ENCODE results near the gene COPZ1.
"Not testable (repeated sequence)": the region's sequence is repeated elsewhere in the genome, so short reads cannot be mapped to it uniquely, and the experiment has no call there.

The COPZ1 gene

DNA sequence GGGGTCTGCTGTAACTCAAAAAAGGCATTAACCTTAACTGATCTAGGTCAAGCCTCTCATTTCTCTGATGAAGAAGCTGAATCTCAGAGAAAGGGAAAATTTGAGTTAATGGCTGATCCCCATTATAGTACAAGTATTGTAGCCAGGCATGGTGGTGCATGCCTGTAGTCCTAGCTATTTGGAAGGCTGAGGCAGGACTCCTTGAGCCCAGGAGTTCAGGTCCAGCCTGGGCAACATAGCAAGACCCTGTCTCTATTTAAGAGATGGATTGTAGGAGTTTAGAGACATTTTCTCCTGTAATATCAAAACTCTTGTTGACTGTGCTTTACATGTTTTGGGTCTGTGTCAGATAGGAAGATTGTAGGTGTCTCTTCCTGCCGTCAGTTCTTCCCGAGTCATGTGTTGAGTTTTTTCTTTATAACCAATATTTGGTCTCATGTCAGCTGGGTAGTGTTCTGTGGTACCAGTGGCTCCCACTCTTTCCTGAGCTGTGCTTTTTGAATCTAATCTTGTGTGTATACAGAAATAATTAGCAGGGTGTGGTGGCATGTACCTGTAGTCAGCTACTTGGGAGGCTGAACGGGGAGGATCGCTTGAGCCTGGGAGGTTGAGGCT, 8.6 kb downstream of the COPZ1 start:
- DNase-seq = no peak

DNA sequence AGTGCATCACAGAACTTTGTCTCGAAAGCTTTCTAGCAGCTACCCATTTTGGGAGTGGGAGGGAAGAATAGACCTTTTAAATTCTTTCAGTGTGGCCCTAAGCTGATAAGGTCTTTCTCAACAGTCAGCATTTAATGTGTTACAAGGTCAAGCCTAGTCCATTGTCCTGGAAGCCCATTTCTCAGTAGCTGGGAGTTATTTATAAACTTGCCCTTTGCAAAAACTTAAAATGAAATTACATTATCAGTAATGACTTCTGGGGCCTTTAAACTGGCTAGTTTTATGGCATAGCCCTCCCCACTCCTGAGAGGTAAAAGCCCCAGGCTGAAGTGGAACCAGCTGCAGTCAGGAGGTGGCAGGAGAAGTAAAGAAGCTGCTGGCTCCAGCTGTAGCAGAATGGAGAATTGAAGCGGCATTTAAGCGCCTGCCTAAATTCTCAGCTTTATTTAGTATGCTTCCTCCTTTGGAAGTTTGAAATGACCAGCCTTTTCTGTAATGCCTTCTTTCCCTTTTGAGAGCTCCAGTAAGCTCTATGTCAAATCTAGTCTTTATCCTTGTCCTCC, 12.4 kb downstream of the COPZ1 start:
- no peak for DNase-seq

DNA sequence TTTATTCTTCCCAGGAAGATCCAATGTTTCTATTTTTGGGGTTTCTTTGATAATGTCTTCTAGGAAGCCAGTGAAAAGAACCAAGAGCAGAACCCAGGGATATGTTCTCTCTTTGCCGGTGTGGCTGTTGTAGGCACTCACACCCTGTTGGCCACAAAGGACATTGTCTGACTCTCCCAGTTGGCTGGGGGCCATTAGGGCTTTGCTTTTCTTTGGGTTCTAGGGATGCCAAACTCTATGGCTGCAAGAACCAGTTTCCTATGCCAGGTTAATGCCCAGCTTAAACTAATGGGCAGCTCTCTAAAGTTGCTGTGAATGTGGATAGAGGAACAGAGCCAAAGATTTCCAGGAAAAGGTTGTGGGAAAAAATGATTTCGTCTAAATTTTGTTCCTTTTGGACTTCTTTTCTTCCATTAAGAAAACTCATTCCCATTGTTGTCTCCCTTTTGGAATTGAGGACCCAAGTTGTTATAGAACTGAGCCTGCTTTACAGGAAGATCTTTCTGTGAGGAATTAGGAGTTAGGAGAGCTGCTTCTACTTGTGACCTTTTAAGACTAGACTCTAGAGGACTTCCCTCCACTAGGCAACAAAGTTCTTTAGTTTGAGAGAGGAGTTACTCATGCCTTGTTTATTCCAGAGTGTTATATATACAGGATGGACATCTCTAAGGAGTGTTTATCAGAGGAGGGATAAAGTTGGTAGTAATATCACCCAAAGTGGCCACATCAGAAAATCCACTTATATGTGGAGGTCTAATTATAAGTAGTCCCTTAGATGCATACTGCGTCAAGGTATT, 13.1 kb downstream of the COPZ1 start:
- DNase-seq = no peak

DNA sequence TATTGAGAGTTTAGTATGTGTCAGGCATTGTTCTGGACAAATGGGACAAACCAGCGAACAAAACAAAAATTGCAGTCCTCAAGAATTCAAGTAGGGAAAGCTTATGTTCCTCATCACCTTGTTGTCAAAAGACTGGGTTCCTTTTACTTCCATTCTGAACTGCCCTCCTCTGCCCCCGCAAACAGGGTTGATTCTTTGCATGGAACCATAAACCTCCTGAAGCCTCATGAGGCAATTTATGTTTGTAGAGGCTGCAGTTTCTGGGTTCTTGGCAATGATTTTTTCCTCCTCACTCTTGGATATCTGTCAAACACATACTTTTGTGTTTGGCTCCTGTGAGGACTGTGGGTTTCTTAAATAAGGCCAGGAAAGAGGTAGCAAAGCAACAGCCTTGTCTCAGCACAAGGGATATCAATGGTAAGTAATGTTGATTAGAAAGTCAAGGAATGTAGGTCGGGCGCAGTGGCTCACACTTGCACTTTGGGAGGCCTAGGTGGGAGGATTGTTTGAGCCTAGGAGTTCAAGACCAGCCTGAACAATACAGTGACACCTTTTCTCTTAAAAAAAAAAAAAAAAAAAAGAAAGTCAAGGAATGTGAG, 13.9 kb downstream of the COPZ1 start:
- peak; percentile 66 for DNase-seq

DNA sequence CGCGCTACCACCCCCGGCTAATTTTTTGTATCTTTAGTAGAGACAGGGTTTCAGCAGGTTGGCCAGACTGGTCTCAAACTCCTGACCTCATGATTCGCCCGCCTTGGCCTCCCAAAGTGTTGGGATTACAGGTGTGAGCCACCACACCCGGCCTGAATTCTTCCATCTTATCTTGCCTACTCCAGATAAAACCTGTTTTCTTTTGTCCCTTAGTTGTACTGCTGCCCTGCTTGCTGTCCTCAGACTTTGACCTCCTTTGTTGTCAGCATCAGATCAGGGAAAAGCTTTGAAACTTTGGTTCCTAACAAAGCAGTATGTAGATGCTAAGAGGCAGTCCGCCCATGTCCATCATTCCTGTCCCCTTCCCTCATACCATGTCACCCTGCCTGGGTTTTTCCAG, 15.9 kb downstream of the COPZ1 start:
- no peak for DNase-seq

DNA sequence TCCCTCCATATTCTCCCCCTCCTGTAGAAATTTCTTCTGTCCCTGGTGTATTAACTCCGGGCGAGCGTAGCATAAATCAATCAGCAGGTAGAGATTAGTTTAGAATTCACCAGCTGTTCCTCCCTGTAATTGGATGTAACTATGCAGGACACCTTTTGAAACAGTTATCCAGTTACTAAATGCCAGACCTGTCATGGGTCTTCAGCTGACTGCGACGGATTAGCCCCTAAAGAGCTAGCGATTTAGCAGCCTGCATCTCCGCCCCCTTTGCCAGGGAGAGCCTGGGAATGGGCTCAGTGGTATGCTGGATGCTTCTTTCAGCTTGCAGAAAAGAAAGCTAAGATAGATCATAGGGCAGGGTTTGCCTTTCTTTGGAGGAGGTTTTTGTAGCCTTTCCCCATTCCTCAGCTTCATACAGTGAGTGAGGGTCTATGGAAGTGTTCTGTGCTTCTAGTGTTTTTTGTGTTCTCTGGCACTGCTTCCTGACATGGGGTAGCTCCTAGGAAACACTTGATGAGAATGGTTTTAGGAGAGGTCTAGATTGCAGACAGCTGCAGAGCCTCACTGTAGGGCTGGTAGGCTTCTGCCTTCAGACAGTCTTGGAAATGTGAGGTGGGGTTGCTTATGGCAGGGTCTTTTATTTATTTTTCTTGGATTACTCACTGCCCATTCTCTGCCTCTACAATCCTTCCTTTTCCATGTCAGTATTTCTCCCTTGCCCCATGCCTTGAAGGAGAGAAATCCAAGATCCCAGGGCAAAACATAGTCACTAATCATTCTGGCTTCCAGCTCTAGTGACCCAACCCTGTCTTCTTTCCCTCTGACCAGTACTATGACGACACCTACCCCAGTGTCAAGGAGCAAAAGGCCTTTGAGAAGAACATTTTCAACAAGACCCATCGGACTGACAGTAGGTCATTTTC, 16.7 kb downstream of the COPZ1 start:
- DNase-seq = no peak

DNA sequence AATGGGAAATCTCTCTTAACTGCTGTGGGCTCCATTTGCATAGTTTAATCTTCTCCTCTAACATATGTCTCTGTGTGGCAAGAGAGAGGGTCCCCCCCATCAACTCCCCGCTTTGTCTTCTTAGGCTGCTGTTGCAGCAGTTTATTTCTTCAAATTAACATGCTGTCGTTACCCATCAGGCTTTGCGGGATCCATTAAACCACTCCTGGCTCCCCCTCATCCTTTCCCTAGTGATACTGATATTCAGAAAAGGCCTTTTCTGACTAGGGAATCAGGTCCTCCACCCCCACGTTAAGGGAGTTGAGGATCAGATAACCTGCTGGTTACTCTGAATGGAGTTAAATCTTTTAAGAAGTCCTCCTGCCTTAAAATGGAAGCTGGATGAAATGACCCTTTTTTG, 24.1 kb downstream of the COPZ1 start:
- DNase-seq = no peak

DNA sequence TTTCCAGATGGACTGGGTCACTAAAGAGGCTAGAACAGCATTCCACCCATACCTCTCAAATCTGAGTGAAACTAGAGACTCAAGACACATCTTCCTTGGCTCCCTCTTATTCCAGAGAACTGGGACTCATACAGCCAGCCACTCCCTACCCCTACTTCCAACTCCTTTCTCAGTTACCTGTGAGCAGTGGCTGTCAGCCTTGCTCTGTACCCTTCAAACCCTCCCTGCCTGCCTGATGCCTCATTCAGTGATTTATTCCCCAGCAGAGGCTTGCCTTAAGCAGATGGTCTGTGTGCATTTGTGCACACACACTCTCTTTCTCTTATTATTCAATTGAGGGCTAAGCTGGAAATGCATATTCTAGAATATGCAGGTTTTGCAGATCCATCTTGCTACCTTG, 24.7 kb downstream of the COPZ1 start:
- DNase-seq = no peak

DNA sequence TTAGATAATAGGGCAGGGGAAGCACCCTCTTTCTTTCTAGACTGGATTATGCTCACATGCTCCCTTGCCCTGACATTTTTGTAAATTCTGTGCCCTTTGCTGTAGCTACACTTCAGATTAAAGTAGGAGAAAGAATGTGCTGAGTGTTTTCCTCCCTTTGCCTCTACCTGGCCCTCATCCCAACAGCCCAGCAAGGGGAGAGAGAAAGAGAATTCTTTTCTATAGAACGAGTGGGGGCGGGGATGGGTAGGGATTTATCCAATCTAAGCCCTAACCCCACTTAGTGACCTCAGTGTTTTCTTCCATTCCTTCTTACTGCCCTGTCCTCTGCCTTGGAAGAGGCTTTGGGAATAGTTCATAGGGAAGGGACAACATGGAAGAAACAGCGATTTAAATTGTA, 25.8 kb downstream of the COPZ1 start:
- DNase-seq = no peak

DNA sequence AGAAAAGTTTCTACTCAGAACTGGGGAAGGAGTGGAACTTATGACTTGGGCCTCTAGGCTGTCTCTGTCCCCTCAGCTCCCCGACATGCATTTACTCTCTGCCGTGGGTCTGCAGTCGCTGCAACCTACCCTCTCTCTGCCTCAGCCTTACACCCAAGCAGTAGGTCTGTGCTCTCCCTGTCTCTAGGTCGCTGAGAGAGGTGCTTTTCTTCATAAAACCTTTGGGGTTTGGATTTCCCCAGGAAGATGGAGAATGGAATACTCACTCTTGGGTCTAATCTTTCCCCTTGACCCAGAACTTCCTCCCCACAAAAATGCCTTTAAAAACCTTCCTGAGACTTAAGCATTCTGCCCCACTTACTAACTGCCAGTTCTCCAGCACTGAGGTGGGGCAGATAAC, 26.4 kb downstream of the COPZ1 start:
- no peak for DNase-seq

DNA sequence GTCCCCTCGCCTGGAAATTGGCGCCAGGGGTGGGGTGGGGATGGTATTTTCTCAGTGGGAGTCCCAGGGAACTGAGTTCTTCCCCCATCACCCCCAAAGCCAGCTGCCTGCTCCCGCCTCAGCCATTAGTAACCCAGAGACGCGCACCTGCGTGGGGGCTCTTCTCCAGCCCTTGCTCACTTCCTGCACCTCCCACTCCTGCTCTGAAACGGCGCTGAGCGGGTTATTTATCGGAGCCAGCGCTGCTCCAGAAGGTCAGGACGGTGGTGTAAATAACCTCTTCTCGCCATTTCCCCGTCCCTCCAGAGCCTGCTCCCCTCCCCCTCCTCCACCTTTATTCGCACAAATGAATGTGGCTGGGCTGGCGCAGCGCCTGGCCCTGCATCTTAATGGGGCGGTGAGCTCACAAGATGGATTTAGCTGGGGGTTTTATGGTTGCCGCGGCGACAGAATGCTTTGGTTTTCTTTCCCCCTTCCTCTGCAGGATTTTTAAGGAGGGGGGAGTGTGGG, 27.1 kb downstream of the COPZ1 start:
- DNase-seq = peak; percentile 89

DNA sequence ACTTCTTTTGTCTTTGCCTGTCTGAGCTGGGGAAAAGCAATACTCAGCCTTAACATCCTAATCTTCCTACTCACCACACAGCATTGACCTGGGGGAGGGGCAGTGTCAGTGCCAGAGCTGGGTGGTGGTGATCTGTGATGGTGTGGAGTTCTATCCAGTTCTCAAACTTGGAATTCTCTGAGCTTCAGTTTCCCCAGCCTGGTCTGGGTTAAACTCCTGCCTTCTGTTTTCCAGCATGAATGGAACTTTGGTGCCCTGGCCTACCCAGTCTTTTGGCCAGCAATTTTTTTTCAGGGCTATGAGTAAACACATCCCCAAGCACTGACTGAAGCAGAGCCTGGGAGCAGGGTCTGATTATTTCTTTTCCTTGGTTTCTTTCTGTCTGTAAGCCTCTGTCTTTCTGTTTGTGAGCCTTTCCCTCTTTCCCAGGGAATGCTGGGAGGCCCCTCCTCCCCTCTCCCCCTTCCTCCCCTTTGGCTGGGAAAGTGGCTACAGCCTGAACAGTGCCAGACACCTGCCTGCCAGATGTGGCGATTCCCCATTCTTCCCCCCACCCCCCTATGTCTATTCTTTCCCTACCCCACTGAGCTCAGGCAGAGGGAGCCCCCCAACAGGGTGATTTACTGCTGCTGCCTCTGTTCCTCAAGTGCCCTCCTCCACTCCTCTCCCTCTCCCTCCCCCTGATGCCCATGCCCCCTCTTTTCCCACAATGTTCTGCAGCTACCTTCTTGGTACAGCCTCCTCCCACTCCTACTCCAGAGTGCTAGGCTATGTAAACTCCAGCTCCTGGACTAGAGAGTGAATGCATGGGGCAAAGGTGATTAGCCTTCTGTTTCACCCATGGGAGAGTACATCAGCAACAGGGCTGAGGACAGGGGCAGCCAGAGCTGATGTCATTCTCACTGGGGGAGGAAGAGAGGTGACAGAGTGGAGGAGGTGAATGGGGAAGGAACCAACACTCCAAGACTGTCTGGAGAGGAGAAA, 28.3 kb downstream of the COPZ1 start:
- peak; percentile 92 for DNase-seq

DNA sequence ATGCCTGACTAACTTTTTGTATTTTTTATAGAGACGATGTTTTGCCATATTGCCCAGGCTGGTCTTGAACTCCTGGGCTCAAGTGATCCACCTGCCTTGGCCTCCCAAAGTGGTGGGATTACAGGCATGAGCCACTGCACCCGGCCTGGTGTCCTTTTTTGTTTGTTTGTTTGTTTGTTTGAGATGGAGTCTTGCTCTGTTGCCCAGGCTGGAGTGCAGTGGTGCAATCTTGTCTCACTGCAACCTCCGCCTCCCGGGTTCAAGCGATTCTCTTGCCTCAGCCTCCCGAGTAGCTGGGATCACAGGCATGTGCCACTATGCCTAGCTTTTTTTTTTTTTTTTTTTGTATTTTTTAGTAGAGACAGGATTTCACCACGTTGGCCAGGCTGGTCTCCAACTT, 29.3 kb downstream of the COPZ1 start:
- DNase-seq = not testable (repeated sequence)

DNA sequence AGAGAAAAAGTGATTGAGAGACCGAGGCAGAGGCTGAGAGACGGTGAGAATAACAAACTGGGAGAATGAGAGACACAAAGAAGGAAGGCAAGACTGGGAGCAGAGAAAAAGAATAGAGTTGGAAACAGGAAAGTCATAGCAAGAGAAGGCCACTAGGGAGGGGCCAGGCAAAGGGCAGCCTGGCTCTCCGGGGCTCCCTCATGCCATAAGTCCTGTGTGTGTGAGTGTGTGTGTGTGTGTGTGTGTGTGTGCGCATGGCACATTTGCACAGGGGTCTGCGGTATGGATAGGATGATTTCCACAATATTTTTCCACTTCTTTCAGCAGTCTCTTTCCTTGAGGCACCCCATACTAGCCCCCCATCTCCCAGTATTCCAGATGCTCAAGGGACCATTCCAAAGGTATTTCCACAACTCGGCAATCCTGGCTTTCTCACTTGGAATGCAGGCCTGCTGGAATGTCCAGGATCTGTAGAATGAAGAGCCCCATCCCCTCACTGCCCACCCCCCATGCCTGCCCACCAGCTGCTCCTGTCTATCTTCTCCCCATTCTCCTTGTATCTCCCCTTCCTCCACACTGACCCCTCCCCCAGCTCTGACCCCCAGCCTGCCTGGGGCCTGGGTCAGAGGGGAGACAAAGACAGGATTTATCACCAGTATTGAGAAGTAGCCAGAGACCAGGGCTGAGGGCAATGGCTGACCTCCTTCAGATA, 30.3 kb downstream of the COPZ1 start:
- DNase-seq = peak; percentile 47

DNA sequence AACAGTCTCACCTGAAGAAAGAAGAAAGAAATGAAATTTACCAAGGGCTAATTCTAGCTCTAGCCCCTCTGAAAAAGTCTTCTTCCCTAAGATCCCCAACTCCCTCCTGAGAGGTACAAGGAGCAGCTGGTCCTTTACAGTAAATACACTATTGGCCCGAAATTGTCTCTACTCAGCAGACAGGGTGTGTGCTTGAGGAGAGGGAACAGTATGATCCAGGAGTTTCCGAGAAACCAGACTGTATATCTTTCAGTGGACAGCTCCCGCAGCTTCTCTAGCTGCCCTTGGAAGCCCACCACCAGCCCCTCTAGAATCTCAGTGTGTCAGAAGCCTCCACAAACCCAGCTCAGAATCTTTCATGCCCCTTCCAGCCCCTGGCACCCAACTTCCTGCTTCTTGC, 31.3 kb downstream of the COPZ1 start:
- no peak for DNase-seq

DNA sequence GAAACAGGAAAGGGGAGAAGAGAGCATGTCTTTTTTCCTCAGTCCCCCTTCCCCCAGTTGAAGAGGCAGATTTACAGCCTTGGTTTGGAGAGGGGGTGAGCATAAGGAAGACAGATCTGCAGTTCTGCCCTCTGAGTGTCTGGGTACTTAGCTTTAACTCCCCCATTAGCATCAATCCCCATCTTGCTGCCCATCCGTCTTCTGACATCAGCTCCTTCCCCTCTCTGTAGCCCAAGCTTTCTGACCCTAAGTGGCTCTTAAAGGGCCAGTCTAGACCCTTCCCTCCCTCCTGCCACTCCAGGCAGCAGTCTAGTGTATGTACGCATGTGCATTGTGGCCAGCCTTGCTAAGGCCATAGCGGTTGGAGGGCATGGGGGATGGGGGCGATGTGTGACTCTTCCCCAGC, 32.0 kb downstream of the COPZ1 start:
- peak; percentile 95 for DNase-seq

DNA sequence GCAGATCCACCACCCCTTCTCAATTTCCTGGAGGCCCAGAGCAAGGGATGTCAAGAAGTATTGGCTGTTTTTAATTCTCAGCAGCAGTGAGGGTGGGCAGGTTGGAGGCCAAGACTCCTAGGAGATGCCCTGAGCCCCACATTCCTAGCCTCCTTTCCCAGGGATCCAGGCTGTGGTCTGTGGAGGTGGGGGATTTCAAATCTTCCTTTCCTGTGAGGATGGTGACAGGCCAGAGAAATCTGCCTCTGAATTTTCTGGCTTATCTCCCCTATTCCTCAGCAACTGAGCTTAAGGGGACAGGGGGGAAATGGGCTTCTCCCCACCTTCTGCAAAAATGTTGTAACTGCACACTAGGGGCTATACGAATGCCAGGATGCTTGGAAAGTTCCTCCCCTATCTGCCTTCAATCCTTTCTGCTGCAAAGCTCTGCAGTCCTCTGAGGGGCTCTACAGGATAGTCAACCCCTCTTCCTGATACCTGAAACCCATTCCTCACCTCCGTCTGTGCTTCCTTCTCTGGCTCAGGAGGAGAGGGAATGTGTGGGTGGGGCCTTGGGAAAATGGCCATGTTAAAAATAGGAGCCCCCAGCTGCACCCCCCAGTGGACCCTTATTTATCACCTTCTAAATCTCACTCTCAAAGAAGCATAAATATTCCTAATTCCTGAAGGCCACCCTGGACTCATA, 32.7 kb downstream of the COPZ1 start:
- peak; percentile 59 for DNase-seq

DNA sequence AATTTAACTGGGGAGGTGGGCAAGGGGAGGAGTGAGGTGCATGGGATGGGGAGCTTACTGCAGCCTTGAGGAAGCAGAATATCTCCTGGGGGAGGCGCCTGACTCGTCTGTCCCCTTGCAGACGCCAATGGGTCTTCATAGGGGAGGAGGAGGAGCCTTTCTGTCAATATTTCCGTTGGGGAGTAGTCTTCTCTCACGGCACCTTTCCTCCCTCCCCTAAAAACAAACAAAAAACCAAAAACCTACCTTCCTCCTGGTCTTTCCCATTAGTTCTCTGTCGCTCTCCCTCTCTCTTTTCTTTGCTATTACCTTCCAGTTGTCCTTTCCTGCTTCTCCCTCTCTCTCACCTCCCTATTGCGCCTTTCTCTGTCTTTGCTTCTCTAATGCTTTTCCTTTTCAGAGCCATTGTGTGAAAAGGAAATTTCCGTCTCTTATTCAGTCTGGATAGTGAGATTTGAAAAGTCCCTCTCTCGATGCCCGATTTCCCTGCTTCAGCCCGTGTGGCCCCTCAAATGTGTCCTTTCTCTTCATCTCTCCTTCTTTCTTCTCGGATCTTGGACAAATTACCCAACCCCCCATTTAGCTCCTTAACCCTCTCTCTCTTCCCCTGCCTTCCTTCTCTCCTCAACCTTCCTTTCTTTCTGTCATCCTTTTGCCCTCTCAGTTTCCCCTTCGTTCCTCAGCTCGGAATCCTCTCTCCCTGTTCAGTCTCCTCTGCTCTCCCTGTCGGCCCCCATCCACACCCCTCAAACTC, 33.4 kb downstream of the COPZ1 start:
- DNase-seq = peak; percentile 74
